Measurements from ENCODE around the gene PCED1B.
"Not testable (repeated sequence)": the region's sequence is repeated elsewhere in the genome, so short reads cannot be mapped to it uniquely, and the experiment has no call there.

PCED1B gene

GRCh38 chr12:47268501-47269454, 189.4 kb downstream of the PCED1B start:
- in situ Hi-C loops (cut with HindIII; ENCODE audit: low sequenced_read_pairs) = no loop called here

GRCh38 chr12:47269916-47270315, 190.5 kb downstream of the PCED1B start:
- in situ Hi-C loops (cut with HindIII; ENCODE audit: low sequenced_read_pairs) = no loop called here

- in situ Hi-C loops (cut with HindIII; ENCODE audit: low sequenced_read_pairs) = no loop called here
Measured at GRCh38 chr12:47270782-47271664, 191.6 kb downstream of the PCED1B start.

GRCh38 chr12:47271800-47272239, 192.4 kb downstream of the PCED1B start:
- in situ Hi-C loops (cut with HindIII; ENCODE audit: low sequenced_read_pairs) = no loop called here

GRCh38 chr12:47272412-47273190, 193.2 kb downstream of the PCED1B start:
- in situ Hi-C loops (cut with HindIII; ENCODE audit: low sequenced_read_pairs) = no loop called here

DNA sequence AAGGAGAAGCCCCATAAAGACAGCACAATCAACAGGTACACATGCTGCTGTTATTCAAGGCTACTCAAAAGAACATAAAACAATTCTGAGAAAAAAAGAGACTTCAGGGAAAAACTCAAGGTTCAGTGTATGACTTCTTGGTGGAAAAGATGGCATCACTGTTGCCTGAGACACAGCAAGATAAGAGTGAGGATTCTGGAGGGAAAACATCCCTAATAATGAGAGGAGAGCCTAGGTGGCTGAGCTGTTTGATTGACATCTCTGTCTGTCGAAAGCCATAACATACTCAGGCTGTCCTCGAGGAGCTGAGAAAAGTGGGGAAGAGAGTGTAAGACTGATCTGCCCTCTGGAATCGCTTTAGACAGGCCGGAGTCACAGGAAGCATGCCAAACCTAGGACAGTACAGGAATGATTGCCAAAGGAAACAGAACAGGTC, 193.8 kb downstream of the PCED1B start:
- in situ Hi-C loops (cut with HindIII; ENCODE audit: low sequenced_read_pairs) = no loop called here

- in situ Hi-C loops (cut with HindIII; ENCODE audit: low sequenced_read_pairs) = no loop called here
Measured at GRCh38 chr12:47274760-47275159, 195.3 kb downstream of the PCED1B start.

GRCh38 chr12:47276253-47276620, 196.8 kb downstream of the PCED1B start:
- in situ Hi-C loops (cut with HindIII; ENCODE audit: low sequenced_read_pairs) = no loop called here

- in situ Hi-C loops (cut with HindIII; ENCODE audit: low sequenced_read_pairs) = no loop called here
Measured at GRCh38 chr12:47276621-47277309, 197.3 kb downstream of the PCED1B start.

DNA sequence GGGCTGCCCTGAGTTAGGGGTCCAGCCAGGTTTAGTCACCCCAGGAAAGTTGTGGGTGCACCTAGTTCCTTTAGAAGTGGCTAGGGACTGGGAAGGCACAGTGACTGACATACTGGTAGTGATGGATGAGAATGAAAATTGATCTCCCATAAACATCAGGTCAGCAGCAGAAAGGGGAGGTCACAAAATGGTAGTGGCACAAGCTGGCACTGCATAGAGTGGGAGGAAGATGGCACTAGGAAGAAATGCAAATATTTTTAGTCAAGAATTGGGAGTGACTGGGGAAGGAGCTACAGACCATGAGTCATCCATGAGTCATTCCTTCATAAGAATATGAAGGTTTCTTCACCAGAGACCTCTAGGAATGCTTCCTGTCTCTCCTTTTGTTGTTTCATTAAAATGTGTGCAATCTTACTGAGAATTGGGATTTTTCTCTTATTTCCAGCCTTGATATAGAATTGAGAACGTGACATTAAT, 198.6 kb downstream of the PCED1B start:
- in situ Hi-C loops (cut with HindIII; ENCODE audit: low sequenced_read_pairs) = no loop called here

GRCh38 chr12:47279758-47280157, 200.3 kb downstream of the PCED1B start:
- in situ Hi-C loops (cut with HindIII; ENCODE audit: low sequenced_read_pairs) = not testable (repeated sequence)

GRCh38 chr12:47280543-47281300, 201.3 kb downstream of the PCED1B start:
- in situ Hi-C loops (cut with HindIII; ENCODE audit: low sequenced_read_pairs) = no loop called here

DNA sequence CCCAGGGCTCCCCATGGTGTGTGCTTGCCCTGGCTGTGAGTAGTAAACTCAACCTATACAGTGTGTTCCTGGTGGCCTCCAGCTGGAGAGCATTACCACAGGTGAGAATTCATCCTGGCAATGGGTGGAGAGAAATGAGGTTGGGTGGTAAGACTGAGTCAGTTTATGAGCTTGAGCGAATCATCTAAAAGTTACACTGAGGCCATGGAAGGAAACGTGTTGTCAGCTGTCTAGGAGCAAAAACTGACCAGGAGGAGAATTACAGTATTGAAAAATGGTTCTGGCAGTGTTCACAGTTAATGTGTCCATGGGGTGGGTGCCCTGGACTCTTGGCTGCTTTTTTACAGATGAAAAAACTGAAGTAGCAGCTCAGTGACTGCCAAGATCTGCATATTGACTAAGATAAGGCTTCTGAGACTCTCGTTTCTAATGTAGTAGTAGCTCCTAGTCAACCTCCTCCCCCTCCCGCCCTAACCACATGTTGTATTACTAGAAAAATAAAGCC, 202.3 kb downstream of the PCED1B start:
- in situ Hi-C loops (cut with HindIII; ENCODE audit: low sequenced_read_pairs) = no loop called here

DNA sequence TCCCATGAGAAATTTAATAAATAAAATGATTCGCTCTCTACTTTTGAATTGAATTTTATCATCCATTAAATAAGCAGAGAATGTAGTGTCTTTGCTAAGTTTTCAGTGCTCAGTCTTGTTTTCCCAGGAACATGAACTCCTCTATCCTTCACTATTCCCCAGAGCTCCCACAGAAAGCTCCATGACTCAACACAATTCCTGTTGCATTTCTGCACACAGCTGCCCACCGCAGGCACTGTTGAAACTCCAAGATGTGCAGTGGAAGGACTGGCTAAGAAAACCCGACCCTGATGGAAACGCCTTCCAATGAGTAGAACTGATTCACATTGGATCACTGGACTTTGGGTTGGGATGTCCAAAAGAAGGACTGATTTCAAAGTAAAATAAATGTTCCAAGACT, 202.8 kb downstream of the PCED1B start:
- in situ Hi-C loops (cut with HindIII; ENCODE audit: low sequenced_read_pairs) = no loop called here
